ENCODE data around the gene ELAVL3.

GRCh38 chr19:11448410-11448809 lies 32.4 kb downstream of the ELAVL3 start:
- TF ChIP-seq, protein P1, sequence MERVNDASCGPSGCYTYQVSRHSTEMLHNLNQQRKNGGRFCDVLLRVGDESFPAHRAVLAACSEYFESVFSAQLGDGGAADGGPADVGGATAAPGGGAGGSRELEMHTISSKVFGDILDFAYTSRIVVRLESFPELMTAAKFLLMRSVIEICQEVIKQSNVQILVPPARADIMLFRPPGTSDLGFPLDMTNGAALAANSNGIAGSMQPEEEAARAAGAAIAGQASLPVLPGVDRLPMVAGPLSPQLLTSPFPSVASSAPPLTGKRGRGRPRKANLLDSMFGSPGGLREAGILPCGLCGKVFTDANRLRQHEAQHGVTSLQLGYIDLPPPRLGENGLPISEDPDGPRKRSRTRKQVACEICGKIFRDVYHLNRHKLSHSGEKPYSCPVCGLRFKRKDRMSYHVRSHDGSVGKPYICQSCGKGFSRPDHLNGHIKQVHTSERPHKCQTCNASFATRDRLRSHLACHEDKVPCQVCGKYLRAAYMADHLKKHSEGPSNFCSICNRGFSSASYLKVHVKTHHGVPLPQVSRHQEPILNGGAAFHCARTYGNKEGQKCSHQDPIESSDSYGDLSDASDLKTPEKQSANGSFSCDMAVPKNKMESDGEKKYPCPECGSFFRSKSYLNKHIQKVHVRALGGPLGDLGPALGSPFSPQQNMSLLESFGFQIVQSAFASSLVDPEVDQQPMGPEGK (CRISPR knock-in tag; IDR thresholded peaks at IDR 0.05; ENCODE audit: borderline replicate concordance) = no peak
- TF ChIP-seq TOX (CRISPR knock-in tag; IDR thresholded peaks at IDR 0.05; ENCODE audit: borderline replicate concordance) = no peak
